Astrocyte (in vitro differentiated cells and primary cell): Measurements from ENCODE around the gene TCP11. TPM values are rescaled to one million over a fixed set of nuclear protein-coding genes. Genes with fewer than 3 reads are reported as not detected.

Source experiments
- DNase-seq: peaks from one replicate; pipeline ENCODE4 v3.0.0-alpha.2; 2010; ENCODE audit warnings: low read depth
- FAIRE-seq: peaks from 2 replicates; lab custom pipeline; 2011; peaks lifted over from hg19 to GRCh38; lab: Jason Lieb, UNC
- H2AFZ ChIP-seq: 2 replicates; pipeline ENCODE4 v1.6.0; 2012; ENCODE audit warnings: low read depth, low read length, inconsistent platforms
- H3K27ac ChIP-seq: 2 replicates; pipeline ENCODE4 v1.5.1; 2011; ENCODE audit warnings: low read depth, low read length, inconsistent platforms
- H3K27me3 ChIP-seq: 2 replicates; pipeline ENCODE4 v1.6.0; 2011; ENCODE audit warnings: low read length, inconsistent platforms; ENCODE audit not compliant: insufficient read depth
- H3K36me3 ChIP-seq: 2 replicates; pipeline ENCODE4 v1.5.1; 2011; ENCODE audit warnings: low read length, inconsistent platforms; ENCODE audit not compliant: insufficient read depth
- H3K4me1 ChIP-seq: 2 replicates; pipeline ENCODE4 v1.5.1; 2011; ENCODE audit warnings: low read length, inconsistent platforms; ENCODE audit not compliant: insufficient read depth
- H3K4me2 ChIP-seq: 2 replicates; pipeline ENCODE4 v1.6.0; 2012; ENCODE audit warnings: low read length, inconsistent platforms
- H3K4me3 ChIP-seq: 2 replicates; pipeline ENCODE4 v1.5.1; 2011; ENCODE audit warnings: low read depth, mild to moderate bottlenecking, low read length, inconsistent platforms; ENCODE audit not compliant: insufficient read depth
- H3K79me2 ChIP-seq: 2 replicates; pipeline ENCODE4 v1.6.0; 2012; ENCODE audit warnings: mild to moderate bottlenecking, low read length, inconsistent platforms; ENCODE audit not compliant: insufficient read depth
- H3K9ac ChIP-seq: 2 replicates; pipeline ENCODE4 v1.6.0; 2012; ENCODE audit warnings: mild to moderate bottlenecking, low read length, inconsistent platforms
- H3K9me3 ChIP-seq: 2 replicates; pipeline ENCODE4 v1.5.1; 2012; ENCODE audit warnings: low read depth, mild to moderate bottlenecking, low read length, inconsistent platforms; ENCODE audit not compliant: insufficient read depth
- H4K20me1 ChIP-seq: 2 replicates; pipeline ENCODE4 v1.6.0; 2012; ENCODE audit warnings: low read length, inconsistent platforms; ENCODE audit not compliant: insufficient read depth
- H3K27ac Mint-ChIP-seq: one replicate; pipeline ENCODE4 v1.8.0; 2021; ENCODE audit warnings: mild to moderate bottlenecking, mixed read lengths; ENCODE audit not compliant: unreplicated experiment
- H3K27me3 Mint-ChIP-seq: one replicate; pipeline ENCODE4 v1.8.0; 2021; ENCODE audit warnings: low read depth, mixed read lengths; ENCODE audit not compliant: unreplicated experiment
- H3K36me3 Mint-ChIP-seq: one replicate; pipeline ENCODE4 v1.8.0; 2021; ENCODE audit warnings: low read depth, mixed read lengths; ENCODE audit not compliant: unreplicated experiment
- H3K4me1 Mint-ChIP-seq: one replicate; pipeline ENCODE4 v1.8.0; 2021; ENCODE audit warnings: low read depth, mixed read lengths; ENCODE audit not compliant: unreplicated experiment
- H3K4me3 Mint-ChIP-seq: one replicate; pipeline ENCODE4 v1.8.0; 2021; ENCODE audit warnings: mild to moderate bottlenecking, moderate library complexity, mixed read lengths; ENCODE audit not compliant: unreplicated experiment
- H3K9me3 Mint-ChIP-seq: one replicate; pipeline ENCODE4 v1.8.0; 2021; ENCODE audit warnings: mild to moderate bottlenecking, mixed read lengths; ENCODE audit not compliant: unreplicated experiment
- EZH2 ChIP-seq: IDR thresholded peaks from 2 replicates; pipeline ENCODE4 v1.6.1; 2012; ENCODE audit warnings: mild to moderate bottlenecking, low read length, inconsistent platforms; ENCODE audit not compliant: insufficient read depth
- total RNA-seq: library from RNA; stranded (reverse); gene quantifications from 2 replicates; pipeline ENCODE4 v1.2.1, GENCODE V29; 2021
- TF ChIP-seq, protein P1 (sequence below): IDR thresholded peaks from 2 replicates; pipeline ENCODE4 v1.5.1; 2011; ENCODE audit warnings: low read depth, mild to moderate bottlenecking, inconsistent platforms, low read length, moderate library complexity; ENCODE audit not compliant: insufficient read depth

Gene TCP11
- total RNA-seq, 1 donor from 2014 or later = not detected

DNA sequence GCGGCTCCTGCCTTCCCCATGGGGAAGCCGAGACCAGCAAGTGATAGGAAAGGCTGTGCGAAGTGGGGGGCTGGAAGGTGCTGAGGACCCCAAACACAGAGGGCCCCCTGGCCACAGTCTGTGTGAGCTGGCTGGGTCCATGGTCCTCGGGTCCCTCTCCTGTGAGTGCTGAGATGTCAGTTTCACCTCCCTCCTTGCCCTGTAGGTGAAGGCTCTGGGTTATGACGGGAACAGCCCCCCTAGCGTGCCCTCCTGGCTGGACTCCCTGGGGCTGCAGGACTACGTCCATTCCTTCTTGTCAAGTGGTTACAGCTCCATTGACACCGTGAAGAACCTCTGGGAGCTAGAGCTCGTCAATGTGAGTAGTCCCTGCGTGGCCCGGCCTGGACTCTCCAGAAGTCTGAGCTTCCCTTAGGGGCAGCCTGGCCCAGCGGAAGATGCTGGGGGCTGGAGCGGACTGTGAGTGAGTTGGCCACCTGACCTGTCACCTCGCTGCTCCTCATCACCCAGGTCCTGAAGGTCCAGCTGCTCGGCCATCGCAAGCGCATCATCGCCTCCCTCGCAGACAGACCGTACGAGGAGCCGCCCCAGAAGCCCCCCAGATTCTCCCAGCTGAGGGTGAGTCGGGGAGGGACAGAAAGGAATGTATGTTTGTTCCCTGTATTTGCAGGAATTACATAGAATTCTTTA, 61.7 kb downstream of the TCP11 start:
- no peak overlapping the region for H3K4me2 ChIP-seq
- H4K20me1 ChIP-seq = no peaks in the 10 kb centered on the region
- H3K27me3 ChIP-seq = no peaks in the 10 kb centered on the region
- Mint-ChIP-seq H3K4me1 (peaks cover 14% of the 10 kb centered on the region), H3K27me3 (no peaks in the 10 kb centered on the region), H3K4me3 (no peak overlapping the region), H3K27ac (no peak overlapping the region), H3K36me3 (peaks cover 11% of the 10 kb centered on the region), H3K9me3 (no peaks in the 10 kb centered on the region)
- H3K36me3 ChIP-seq = no peaks in the 10 kb centered on the region
- H3K27ac ChIP-seq = no peak overlapping the region
- DNase-seq (no peak), FAIRE-seq (no peak)
- H2AFZ ChIP-seq = no peak overlapping the region
- no peak overlapping the region for H3K4me3 ChIP-seq
- H3K79me2 ChIP-seq = no peaks in the 10 kb centered on the region
- no peak overlapping the region for H3K9ac ChIP-seq
- no peaks in the 10 kb centered on the region for H3K9me3 ChIP-seq
- no peak for TF ChIP-seq EZH2
- TF ChIP-seq, protein P1, sequence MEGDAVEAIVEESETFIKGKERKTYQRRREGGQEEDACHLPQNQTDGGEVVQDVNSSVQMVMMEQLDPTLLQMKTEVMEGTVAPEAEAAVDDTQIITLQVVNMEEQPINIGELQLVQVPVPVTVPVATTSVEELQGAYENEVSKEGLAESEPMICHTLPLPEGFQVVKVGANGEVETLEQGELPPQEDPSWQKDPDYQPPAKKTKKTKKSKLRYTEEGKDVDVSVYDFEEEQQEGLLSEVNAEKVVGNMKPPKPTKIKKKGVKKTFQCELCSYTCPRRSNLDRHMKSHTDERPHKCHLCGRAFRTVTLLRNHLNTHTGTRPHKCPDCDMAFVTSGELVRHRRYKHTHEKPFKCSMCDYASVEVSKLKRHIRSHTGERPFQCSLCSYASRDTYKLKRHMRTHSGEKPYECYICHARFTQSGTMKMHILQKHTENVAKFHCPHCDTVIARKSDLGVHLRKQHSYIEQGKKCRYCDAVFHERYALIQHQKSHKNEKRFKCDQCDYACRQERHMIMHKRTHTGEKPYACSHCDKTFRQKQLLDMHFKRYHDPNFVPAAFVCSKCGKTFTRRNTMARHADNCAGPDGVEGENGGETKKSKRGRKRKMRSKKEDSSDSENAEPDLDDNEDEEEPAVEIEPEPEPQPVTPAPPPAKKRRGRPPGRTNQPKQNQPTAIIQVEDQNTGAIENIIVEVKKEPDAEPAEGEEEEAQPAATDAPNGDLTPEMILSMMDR = no peak
- H3K4me1 ChIP-seq = peaks cover 18% of the 10 kb centered on the region

DNA sequence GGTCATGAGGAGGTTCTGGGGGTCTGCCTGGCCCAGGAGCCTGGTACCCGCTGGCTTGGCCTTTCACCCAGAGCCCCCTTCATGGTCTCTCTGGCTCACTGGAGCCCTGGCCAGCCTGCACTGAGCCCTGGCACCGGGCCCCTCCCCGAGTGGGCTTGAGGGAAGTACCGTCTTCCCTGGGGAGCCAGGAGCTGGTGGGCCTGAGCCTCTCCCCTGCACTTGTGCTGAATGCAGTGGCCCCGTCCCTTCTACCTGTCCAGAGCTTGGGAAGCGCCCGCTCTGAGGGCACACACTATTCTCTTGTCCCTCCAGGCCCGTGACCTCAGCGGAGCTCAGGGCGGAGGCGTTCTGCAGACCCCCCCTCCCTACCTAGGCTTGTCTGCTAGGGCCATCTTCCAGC, 62.2 kb downstream of the TCP11 start:
- no peak for TF ChIP-seq EZH2
- TF ChIP-seq, protein P1 = no peak
- Mint-ChIP-seq H3K27ac (no peak overlapping the region), H3K27me3 (no peaks in the 10 kb centered on the region), H3K9me3 (no peaks in the 10 kb centered on the region), H3K4me3 (no peak overlapping the region), H3K4me1 (peaks cover 14% of the 10 kb centered on the region), H3K36me3 (peaks cover 10% of the 10 kb centered on the region)
- no peak overlapping the region for H3K9ac ChIP-seq
- no peak overlapping the region for H3K4me3 ChIP-seq
- no peak overlapping the region for H2AFZ ChIP-seq
- no peak for FAIRE-seq
- H3K36me3 ChIP-seq = no peaks in the 10 kb centered on the region
- DNase-seq = no peak
- H3K27ac ChIP-seq = no peak overlapping the region
- H4K20me1 ChIP-seq = no peaks in the 10 kb centered on the region
- peaks cover 18% of the 10 kb centered on the region for H3K4me1 ChIP-seq
- no peak overlapping the region for H3K4me2 ChIP-seq
- H3K79me2 ChIP-seq = no peaks in the 10 kb centered on the region
- H3K27me3 ChIP-seq = no peaks in the 10 kb centered on the region
- H3K9me3 ChIP-seq = no peaks in the 10 kb centered on the region

DNA sequence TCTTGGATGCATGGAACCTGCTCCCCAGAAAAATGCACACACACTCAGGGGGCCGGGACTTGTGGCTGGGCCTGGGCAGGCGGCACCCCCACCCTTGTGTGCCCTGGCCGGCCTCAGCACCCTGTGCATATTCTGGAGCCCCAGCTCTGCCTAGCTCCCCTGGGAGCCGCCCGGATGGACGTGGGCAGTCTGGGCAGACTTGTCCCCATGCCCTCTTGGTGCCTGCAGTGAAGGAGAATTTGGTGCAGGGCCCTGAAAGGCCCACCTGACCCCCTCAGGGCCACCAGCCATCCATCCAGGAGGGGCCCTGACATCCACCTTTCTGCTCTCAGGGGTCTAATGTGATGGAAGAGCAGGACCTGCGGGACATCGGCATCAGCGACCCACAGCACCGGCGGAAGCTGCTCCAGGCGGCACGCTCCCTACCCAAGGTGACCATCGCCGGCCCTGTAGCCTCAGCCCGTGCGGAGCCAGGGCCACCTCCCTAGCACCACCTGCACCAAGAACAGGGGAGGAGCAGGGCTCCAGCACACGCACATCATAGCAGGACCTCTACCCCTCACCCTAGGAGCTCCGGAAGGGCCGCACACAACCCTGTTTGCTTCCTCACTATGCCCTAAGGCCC, 62.8 kb downstream of the TCP11 start:
- H3K36me3 ChIP-seq = no peaks in the 10 kb centered on the region
- FAIRE-seq (no peak), DNase-seq (no peak)
- H3K27ac ChIP-seq = no peak overlapping the region
- peaks cover 8% of the 10 kb centered on the region for H3K36me3 Mint-ChIP-seq
- no peaks in the 10 kb centered on the region for H3K9me3 Mint-ChIP-seq
- no peaks in the 10 kb centered on the region for H3K27me3 ChIP-seq
- no peaks in the 10 kb centered on the region for H4K20me1 ChIP-seq
- no peak overlapping the region for H3K4me3 ChIP-seq
- H3K27me3 Mint-ChIP-seq = no peaks in the 10 kb centered on the region
- no peak overlapping the region for H2AFZ ChIP-seq
- H3K4me3 Mint-ChIP-seq = no peak overlapping the region
- no peak overlapping the region for H3K27ac Mint-ChIP-seq
- H3K4me1 ChIP-seq = peaks cover 18% of the 10 kb centered on the region
- H3K4me2 ChIP-seq = no peak overlapping the region
- H3K79me2 ChIP-seq = no peaks in the 10 kb centered on the region
- no peak overlapping the region for H3K9ac ChIP-seq
- H3K4me1 Mint-ChIP-seq = peaks cover 14% of the 10 kb centered on the region
- H3K9me3 ChIP-seq = no peaks in the 10 kb centered on the region
- TF ChIP-seq, protein P1 = no peak
- TF ChIP-seq EZH2 = no peak
